Activated gamma-delta T cell (primary cell): ENCODE measurements around the gene FOXD4.
"Not testable (repeated sequence)": the region's sequence is repeated elsewhere in the genome, so short reads cannot be mapped to it uniquely, and the experiment has no call there.

ENCODE experiments used
- DNase-seq: peaks from one replicate; lab custom pipeline; 2025; lab: John Stamatoyannopoulos, UW

FOXD4 gene

GRCh38 chr9:93909-94308 lies 24.3 kb downstream of the FOXD4 start:
- DNase-seq, result not testable (repeated sequence)

DNA sequence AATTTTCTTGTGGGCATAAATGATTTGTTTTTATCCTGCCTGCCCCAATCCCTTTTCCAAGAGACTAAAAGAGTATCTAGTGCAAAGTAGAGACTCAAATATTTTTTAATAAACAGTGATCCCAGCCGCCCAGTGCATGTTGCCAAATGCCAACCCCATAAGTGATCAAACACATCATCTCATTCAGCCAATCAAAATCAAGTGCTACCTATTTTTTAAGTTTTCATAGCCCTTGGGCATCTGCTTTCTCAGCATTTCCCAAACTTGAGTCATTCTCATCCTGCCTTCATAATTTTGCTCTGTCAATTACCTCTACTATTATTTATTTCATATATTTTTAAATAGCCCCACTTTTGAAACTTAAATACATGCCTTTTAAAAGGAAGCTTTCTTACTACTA lies 27.4 kb downstream of the FOXD4 start:
- DNase-seq, result not testable (repeated sequence)

- not testable (repeated sequence) for DNase-seq
Measured at GRCh38 chr9:88396-89037, 29.7 kb downstream of the FOXD4 start.

DNA sequence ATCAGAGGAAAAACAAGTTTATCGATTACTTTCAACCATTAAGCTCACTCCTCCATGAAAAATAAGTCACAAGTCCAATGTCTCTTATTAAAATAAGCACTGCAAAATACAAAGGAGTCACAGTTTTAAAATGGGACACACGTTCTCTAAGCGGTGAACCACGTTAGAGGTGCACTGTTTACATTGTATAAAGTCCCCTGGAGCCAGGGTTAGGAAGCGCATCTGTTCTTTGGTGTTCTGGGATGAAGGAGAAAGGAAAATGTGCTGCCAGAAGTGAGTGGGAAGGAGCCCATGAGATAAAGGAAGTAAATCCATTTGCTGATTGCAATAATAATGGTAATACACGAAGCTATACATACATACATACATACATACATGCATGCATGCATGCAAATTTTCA lies 30.4 kb downstream of the FOXD4 start:
- not testable (repeated sequence) for DNase-seq

DNA sequence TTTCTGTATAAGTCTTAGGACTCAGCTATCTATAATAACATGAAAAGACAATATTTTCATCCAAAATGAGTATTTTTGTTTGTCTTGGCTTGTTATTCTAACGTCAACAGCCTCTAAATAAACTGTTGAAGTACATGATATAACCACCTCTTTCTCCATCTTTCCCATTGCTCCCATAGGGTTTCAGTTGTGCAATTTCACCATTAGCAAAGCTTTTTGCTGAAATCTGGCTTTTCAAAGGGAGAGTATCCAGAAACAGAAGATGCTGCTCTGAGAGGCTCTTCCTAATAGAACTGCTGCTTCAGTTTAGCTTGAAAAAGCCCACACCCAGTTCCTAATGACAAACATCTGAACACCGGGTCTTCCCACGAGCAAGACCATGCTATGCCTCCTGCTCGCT lies 31.1 kb downstream of the FOXD4 start:
- DNase-seq, result not testable (repeated sequence)

- DNase-seq, result not testable (repeated sequence)
Measured at GRCh38 chr9:86697-87096, 31.5 kb downstream of the FOXD4 start.

DNA sequence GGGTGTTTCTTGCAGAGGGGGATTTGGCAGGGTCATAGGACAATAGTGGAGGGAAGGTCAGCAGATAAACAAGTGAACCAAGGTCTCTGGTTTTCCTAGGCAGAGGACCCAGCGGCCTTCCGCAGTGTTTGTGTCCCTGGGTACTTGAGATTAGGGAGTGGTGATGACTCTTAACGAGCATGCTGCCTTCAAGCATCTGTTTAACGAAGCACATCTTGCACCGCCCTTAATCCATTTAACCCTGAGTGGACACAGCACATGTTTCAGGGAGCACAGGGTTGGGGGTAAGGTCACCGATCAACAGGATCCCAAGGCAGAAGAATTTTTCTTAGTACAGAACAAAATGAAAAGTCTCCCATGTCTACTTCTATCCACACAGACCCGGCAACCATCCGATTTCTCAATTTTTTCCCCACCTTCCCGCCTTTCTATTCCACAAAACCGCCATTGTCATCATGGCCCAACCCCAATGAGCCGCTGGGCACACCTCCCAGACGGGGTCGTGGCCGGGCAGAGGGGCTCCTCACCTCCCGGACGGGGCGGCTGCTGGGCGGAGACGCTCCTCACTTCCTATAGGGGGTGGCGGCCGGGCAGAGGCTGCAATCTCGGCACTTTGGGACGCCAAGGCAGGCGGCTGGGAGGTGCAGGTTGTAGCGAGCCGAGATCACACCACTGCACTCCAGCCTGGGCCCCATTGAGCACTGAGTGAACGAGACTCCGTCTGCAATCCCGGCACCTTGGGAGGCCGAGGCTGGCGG lies 35.1 kb downstream of the FOXD4 start:
- not testable (repeated sequence) for DNase-seq

GRCh38 chr9:78333-78732 lies 39.9 kb downstream of the FOXD4 start:
- DNase-seq, result not testable (repeated sequence)

DNA sequence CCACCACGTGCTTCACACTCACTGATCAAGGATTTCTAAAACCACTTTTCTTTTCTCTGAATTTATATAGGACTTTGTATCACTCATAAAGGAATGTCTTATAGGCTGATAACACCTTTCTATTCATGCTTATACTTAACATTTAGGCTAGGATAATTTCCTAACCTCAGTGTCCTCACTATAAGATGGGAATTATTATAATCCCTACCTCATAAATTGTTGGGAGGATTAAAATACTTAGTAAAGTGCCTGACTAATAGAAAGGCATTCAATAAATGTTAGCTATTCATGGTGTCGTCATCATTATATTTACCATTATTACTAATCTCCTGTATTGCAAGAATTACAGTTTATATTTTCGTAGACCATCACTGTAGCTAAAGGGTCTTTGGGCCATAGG lies 41.8 kb downstream of the FOXD4 start:
- not testable (repeated sequence) for DNase-seq

- DNase-seq, result not testable (repeated sequence)
Measured at GRCh38 chr9:73900-74525, 44.2 kb downstream of the FOXD4 start.

DNA sequence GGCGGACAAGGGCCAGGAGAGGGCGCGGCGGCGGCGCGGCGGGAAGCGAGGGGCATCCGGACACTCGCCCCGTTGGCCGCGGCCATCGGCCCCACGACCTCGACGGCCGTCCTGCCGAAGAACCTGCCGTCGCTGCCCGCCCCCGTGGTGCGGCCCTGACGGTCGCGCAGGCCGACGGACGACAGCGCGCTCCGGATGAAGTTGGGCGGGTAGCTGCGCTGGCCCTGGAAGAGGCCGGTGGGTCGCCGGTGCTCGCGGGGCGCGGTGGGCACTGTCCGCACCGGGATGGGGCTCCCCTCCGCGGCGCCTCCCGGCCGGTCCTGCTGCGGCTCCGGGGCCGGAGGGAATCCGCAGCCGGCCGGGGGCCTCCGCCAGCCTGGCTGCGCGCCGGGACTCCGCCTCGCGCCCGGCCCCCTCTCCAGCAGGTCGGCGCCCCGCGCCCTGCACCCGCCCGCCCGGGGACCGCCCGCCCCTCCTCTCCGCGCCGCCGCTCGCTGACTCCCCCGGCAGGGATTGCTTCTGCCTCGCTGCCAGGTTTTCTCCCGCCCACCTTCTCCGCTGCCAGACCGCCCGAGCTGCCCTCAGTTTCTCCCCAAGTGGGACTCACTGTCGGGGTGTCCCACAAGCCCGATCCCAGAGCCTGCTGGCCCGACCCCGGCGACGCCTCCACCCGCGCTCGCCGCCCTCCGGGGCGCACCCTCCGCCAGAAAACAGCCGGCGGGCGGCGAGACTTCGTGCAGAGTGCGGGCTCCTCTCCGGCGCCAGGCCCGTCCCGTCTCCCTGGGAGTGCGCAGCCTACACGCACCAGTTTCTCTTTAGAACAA lies 44.9 kb downstream of the FOXD4 start:
- DNase-seq, result not testable (repeated sequence)
